Neural cell (in vitro differentiated cells): Measurements from ENCODE around the gene CLK3.

Experiments
- EP300 ChIP-seq: fragments of 450-650 bp; conservative IDR thresholded peaks from 2 replicates; pipeline ENCODE4 v1.6.1; 2014; ENCODE audit warnings: antibody characterized with exemption, mild to moderate bottlenecking, moderate library complexity; ENCODE audit not compliant: poor library complexity, severe bottlenecking
- EZH2 ChIP-seq: fragments of 200-600, 300-800 bp; shearing (Covaris generic), sonication (generic); IDR thresholded peaks from 2 replicates; pipeline ENCODE4 v1.6.1; 2014; ENCODE audit warnings: antibody characterized with exemption, low read length, borderline replicate concordance, mild to moderate bottlenecking; ENCODE audit not compliant: insufficient read depth, poor library complexity, severe bottlenecking
- MXI1 ChIP-seq: fragments of 450-650 bp; conservative IDR thresholded peaks from 2 replicates; pipeline ENCODE4 v1.6.1; 2014; ENCODE audit warnings: antibody characterized with exemption, mild to moderate bottlenecking; ENCODE audit not compliant: poor library complexity, severe bottlenecking
- POLR2AphosphoS5 ChIP-seq: IDR thresholded peaks from 2 replicates; pipeline ENCODE4 v1.6.1; 2012
- RAD21 ChIP-seq: fragments of 450-650 bp; conservative IDR thresholded peaks from 2 replicates; pipeline ENCODE4 v1.6.1; 2014; ENCODE audit warnings: antibody characterized with exemption, mild to moderate bottlenecking, moderate library complexity
- SMC3 ChIP-seq: fragments of 450-650 bp; conservative IDR thresholded peaks from 2 replicates; pipeline ENCODE4 v1.6.1; 2014; ENCODE audit warnings: antibody characterized with exemption, mild to moderate bottlenecking, moderate library complexity; ENCODE audit not compliant: poor library complexity
- TAF1 ChIP-seq: IDR thresholded peaks from 2 replicates; pipeline ENCODE4 v1.6.1; 2012; ENCODE audit warnings: low read depth
- TF ChIP-seq, protein P1 (sequence below): fragments of 450-650 bp; IDR thresholded peaks from 2 replicates; pipeline ENCODE4 v1.5.1; 2014; ENCODE audit warnings: antibody characterized with exemption, mild to moderate bottlenecking, moderate library complexity; ENCODE audit not compliant: poor library complexity, severe bottlenecking
- TF ChIP-seq, protein P2 (sequence below): IDR thresholded peaks from 2 replicates; pipeline ENCODE4 v1.6.1; 2012; ENCODE audit warnings: borderline replicate concordance

DNA sequence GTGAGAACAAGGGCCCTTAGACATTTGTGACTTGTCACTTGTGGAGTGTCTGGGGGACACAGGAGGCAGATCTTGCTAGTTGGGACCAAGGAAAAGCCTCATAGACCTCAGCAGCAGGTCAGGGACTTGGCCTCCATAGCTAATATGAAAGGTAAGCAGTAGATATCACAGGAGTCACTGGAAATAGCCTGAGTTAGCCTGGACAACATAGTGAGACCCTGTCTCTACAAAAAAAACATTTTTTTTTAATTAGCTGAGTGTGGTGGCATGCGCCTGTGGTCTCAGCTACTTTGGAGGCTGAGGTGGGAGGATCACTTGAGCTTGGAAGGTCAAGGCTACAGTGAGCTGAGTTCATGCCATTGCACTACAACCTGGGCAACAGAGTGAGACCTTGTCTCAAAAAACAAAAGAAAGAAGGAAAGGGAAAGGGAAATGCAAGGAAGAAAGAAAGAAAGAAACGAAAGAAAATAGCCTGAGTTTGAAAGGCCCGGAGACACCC lies 37.1 kb upstream of the CLK3 start:
- TF ChIP-seq, protein P1, sequence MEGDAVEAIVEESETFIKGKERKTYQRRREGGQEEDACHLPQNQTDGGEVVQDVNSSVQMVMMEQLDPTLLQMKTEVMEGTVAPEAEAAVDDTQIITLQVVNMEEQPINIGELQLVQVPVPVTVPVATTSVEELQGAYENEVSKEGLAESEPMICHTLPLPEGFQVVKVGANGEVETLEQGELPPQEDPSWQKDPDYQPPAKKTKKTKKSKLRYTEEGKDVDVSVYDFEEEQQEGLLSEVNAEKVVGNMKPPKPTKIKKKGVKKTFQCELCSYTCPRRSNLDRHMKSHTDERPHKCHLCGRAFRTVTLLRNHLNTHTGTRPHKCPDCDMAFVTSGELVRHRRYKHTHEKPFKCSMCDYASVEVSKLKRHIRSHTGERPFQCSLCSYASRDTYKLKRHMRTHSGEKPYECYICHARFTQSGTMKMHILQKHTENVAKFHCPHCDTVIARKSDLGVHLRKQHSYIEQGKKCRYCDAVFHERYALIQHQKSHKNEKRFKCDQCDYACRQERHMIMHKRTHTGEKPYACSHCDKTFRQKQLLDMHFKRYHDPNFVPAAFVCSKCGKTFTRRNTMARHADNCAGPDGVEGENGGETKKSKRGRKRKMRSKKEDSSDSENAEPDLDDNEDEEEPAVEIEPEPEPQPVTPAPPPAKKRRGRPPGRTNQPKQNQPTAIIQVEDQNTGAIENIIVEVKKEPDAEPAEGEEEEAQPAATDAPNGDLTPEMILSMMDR = no peak
- TF ChIP-seq POLR2AphosphoS5 (no peak), EP300 (no peak), RAD21 (no peak), TAF1 (no peak), EZH2 (no peak), SMC3 (no peak), MXI1 (no peak)
- TF ChIP-seq, protein P2, sequence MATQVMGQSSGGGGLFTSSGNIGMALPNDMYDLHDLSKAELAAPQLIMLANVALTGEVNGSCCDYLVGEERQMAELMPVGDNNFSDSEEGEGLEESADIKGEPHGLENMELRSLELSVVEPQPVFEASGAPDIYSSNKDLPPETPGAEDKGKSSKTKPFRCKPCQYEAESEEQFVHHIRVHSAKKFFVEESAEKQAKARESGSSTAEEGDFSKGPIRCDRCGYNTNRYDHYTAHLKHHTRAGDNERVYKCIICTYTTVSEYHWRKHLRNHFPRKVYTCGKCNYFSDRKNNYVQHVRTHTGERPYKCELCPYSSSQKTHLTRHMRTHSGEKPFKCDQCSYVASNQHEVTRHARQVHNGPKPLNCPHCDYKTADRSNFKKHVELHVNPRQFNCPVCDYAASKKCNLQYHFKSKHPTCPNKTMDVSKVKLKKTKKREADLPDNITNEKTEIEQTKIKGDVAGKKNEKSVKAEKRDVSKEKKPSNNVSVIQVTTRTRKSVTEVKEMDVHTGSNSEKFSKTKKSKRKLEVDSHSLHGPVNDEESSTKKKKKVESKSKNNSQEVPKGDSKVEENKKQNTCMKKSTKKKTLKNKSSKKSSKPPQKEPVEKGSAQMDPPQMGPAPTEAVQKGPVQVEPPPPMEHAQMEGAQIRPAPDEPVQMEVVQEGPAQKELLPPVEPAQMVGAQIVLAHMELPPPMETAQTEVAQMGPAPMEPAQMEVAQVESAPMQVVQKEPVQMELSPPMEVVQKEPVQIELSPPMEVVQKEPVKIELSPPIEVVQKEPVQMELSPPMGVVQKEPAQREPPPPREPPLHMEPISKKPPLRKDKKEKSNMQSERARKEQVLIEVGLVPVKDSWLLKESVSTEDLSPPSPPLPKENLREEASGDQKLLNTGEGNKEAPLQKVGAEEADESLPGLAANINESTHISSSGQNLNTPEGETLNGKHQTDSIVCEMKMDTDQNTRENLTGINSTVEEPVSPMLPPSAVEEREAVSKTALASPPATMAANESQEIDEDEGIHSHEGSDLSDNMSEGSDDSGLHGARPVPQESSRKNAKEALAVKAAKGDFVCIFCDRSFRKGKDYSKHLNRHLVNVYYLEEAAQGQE = no peak
